ENCODE data around the gene COG5.

DNA sequence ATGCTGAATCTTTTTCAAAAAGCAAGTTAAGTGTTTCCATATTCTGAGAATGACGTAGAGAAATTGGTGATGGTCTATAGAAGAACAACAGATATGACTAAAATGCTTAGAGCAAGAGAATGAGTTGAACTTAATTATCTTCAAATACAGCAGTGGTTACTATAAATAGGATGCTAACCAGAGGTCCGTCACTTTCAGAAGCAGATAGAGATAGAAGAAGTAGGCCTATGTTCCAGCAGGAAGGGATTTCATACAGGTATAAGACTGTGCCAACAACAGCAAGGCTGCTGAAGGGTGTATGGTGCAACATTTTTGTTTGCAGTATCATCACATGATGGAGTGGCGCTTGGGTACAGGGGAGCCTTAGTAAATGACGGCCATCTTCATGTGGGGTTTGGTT, 326.3 kb downstream of the COG5 start:
- TF ChIP-seq CEBPB (IDR thresholded peaks at IDR 0.05; ENCODE audit: low read depth, low read length) (no peak), POLR2A (IDR thresholded peaks at IDR 0.05; ENCODE audit: low read depth, low read length) (no peak)
- TF ChIP-seq, protein P1, sequence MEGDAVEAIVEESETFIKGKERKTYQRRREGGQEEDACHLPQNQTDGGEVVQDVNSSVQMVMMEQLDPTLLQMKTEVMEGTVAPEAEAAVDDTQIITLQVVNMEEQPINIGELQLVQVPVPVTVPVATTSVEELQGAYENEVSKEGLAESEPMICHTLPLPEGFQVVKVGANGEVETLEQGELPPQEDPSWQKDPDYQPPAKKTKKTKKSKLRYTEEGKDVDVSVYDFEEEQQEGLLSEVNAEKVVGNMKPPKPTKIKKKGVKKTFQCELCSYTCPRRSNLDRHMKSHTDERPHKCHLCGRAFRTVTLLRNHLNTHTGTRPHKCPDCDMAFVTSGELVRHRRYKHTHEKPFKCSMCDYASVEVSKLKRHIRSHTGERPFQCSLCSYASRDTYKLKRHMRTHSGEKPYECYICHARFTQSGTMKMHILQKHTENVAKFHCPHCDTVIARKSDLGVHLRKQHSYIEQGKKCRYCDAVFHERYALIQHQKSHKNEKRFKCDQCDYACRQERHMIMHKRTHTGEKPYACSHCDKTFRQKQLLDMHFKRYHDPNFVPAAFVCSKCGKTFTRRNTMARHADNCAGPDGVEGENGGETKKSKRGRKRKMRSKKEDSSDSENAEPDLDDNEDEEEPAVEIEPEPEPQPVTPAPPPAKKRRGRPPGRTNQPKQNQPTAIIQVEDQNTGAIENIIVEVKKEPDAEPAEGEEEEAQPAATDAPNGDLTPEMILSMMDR (conservative IDR thresholded peaks at IDR 0.05; ENCODE audit: low read depth, low read length): no peak

All from IMR-90 (cell line).